RCC 7860 (cell line): ENCODE data around the gene PI4KA.
"Not testable (repeated sequence)": the region's sequence is repeated elsewhere in the genome, so short reads cannot be mapped to it uniquely, and the experiment has no call there.

Experiments
- DNase-seq: peaks from one replicate; pipeline ENCODE4 v3.0.0-alpha.2; 2015; ENCODE audit warnings: low spot score
- FAIRE-seq: peaks from 2 replicates; lab custom pipeline; 2012; peaks lifted over from hg19 to GRCh38; lab: Jason Lieb, UNC

Gene PI4KA

GRCh38 chr22:20702175-20702545, 156.5 kb downstream of the PI4KA start:
- not testable (repeated sequence) for FAIRE-seq

GRCh38 chr22:20701680-20702136, 156.9 kb downstream of the PI4KA start:
- not testable (repeated sequence) for FAIRE-seq, DNase-seq

More at GRCh38 chr22:20702175-20702545, 156.5 kb downstream of the PI4KA start:
- not testable (repeated sequence) for DNase-seq

GRCh38 chr22:20700347-20700746, 158.3 kb downstream of the PI4KA start:
- FAIRE-seq, DNase-seq: not testable (repeated sequence)

GRCh38 chr22:20699856-20700255, 158.8 kb downstream of the PI4KA start:
- not testable (repeated sequence) for FAIRE-seq, DNase-seq

- DNase-seq, result peak; percentile 65
- FAIRE-seq, result not testable (repeated sequence)
These were observed 161.0 kb downstream of the PI4KA start for GRCh38 chr22:20697481-20698113.

GRCh38 chr22:20696056-20696455, 162.6 kb downstream of the PI4KA start:
- not testable (repeated sequence) for DNase-seq, FAIRE-seq

- DNase-seq, FAIRE-seq: not testable (repeated sequence)
These were observed 163.4 kb downstream of the PI4KA start for GRCh38 chr22:20695205-20695604.

DNA sequence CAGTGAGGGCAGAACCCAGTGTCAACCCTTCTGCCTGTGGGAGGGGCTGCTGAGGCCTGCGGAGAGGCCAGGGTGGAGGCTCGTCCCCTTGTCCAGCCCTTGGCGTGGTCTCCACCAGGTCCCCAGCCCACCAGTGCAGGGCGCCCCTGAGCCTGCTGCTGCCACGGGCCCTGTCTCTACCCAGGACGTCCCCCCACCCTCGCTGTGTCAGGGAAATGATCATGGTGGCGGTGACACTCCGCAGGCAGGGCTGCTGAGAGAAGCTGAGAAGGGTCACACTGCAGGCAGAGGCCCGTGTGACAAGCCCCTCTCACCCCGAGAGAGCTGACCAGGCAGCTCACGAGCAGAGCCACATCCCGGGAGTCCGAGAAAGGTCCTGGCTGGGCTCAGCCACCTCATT, 164.4 kb downstream of the PI4KA start:
- DNase-seq, FAIRE-seq: not testable (repeated sequence)

- not testable (repeated sequence) for FAIRE-seq, DNase-seq
These were observed 165.7 kb downstream of the PI4KA start for GRCh38 chr22:20692926-20693325.

DNA sequence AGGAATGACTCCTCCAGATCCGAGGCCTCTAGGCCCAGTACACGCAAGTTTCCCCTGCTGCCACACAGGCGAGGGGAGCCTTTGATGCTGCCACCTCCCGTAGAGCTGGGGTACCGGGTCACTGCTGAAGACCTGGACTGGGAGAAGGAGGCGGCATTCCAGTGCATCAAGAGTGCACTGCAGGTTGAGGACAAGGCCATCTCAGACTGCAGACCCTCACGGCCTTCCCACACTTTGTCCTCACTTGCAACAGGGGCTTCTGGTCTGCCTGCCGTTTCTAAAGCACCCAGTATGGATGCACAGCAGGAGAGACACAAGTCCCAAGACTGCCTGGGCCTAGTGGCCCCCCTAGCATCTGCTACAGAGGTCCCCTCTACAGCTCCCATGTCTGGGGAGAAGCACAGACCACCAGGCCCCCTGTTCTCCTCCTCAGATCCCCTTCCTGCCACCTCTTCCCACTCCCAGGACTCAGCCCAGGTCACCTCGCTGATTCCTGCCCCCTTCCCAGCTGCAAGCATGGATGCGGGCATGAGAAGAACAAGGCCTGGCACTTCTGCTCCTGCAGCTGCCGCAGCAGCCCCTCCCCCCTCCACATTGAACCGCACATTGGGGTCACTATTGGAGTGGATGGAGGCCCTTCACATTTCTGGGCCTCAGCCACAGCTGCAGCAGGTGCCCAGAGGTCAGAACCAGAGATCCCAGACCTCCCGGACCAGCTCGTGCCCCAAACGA, 167.9 kb downstream of the PI4KA start:
- DNase-seq, FAIRE-seq: not testable (repeated sequence)

DNA sequence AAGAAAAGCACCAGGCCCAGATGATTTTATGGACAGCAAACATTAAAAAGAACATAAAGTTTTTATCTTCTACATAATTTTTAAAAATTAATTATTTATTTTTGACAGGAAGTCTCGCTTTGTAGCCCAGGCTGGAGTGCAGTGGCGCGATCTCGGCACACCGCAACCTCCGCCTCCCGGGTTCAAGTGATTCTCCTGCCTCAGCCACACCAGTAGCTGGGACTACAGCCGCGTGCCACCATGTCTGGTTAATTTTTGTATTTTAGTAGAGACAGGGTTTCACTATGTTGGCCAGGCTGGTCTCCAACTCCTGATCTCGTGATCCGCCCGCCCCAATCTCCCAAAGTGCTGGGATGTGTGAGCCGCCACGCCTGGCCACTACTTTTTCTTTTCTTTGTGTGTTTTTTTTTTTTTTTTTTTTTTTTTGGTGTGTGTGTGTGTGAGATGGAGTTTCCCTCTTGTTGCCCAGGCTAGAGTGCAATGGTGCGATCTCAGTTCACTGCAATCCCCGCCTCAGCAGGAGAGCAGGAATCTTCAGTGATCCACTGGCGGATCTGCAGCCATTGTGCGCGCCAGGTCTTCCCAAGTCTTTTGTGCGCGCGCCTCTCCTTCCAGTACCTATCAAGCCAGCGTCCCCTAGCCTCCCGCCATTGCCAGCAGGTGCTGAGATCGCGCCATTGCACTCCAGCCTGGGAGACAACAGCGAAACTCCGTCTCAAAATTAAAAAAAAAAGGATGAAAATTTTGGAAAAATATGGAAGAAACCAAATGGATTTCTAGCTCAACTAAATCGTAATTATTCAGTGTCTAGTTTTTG, 171.0 kb downstream of the PI4KA start:
- not testable (repeated sequence) for FAIRE-seq

GRCh38 chr22:20685764-20686163, 172.8 kb downstream of the PI4KA start:
- not testable (repeated sequence) for FAIRE-seq, DNase-seq

More for the DNA sequence above, 171.0 kb downstream of the PI4KA start:
- DNase-seq, result not testable (repeated sequence)

- not testable (repeated sequence) for DNase-seq, FAIRE-seq
These were observed 179.7 kb downstream of the PI4KA start for GRCh38 chr22:20678792-20679435.

GRCh38 chr22:20677684-20678242, 180.8 kb downstream of the PI4KA start:
- no peak for FAIRE-seq
- DNase-seq, result no peak

- FAIRE-seq, DNase-seq: not testable (repeated sequence)
These were observed 183.0 kb downstream of the PI4KA start for GRCh38 chr22:20675613-20676012.

GRCh38 chr22:20674998-20675397, 183.6 kb downstream of the PI4KA start:
- FAIRE-seq (no peak), DNase-seq (no peak)

DNA sequence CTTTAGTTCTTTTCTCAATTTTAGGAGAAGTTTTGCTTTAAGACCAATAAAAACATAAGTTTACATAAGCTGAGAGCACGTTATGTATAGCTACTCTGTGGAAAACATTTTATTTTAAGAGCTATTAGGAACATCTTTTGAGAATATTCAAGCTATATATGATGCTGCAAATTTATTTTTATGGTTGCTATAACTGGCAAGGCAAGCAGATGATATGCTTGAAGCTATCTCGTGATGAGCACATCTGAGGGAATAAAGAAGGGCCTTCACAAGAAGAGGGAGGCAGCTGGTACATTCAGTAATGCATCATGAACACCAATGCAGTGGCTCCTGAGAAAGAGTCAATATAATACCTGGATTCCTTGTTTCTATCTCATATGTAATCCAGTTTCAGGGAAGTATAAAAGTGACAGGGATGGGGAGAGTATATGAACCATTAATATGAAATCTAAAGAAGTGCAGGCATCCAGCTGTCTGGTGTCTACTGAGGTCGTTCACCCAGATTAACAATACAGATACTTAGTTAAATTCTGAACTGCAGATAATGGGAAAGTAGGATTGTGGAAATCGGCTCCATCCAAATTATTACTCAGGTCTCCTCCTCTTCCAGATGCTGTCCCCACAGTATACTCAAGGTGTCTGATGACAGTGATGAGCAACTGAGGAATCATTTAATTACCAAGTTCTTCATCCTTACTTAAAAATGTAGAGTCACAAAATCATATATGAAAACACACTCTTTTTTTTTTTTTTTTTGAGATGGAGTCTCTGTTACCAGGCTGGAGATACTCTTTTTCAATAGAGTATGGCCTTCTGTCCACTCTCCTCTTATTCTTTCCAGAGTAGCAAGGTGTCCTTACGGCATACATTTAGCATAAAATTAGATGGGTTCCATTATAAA, 185.1 kb downstream of the PI4KA start:
- no peak for DNase-seq
- FAIRE-seq, result no peak

- DNase-seq (no peak), FAIRE-seq (no peak)
These were observed 185.9 kb downstream of the PI4KA start for GRCh38 chr22:20672732-20673131.

- no peak for FAIRE-seq
These were observed 186.6 kb downstream of the PI4KA start for GRCh38 chr22:20672082-20672424.

More at GRCh38 chr22:20672082-20672424, 186.6 kb downstream of the PI4KA start:
- DNase-seq, result no peak
